Neural cell (in vitro differentiated cells): ENCODE data around the gene EHMT1.

Experiments
- CTCF ChIP-seq: fragments of 450-650 bp; IDR thresholded peaks from 2 replicates; pipeline ENCODE4 v1.5.1; 2014; ENCODE audit warnings: antibody characterized with exemption, mild to moderate bottlenecking, moderate library complexity; ENCODE audit not compliant: poor library complexity, severe bottlenecking
- EP300 ChIP-seq: fragments of 450-650 bp; conservative IDR thresholded peaks from 2 replicates; pipeline ENCODE4 v1.6.1; 2014; ENCODE audit warnings: antibody characterized with exemption, mild to moderate bottlenecking, moderate library complexity; ENCODE audit not compliant: poor library complexity, severe bottlenecking
- EZH2 ChIP-seq: fragments of 200-600, 300-800 bp; shearing (Covaris generic), sonication (generic); IDR thresholded peaks from 2 replicates; pipeline ENCODE4 v1.6.1; 2014; ENCODE audit warnings: antibody characterized with exemption, low read length, borderline replicate concordance, mild to moderate bottlenecking; ENCODE audit not compliant: insufficient read depth, poor library complexity, severe bottlenecking
- POLR2AphosphoS5 ChIP-seq: IDR thresholded peaks from 2 replicates; pipeline ENCODE4 v1.6.1; 2012
- RAD21 ChIP-seq: fragments of 450-650 bp; conservative IDR thresholded peaks from 2 replicates; pipeline ENCODE4 v1.6.1; 2014; ENCODE audit warnings: antibody characterized with exemption, mild to moderate bottlenecking, moderate library complexity
- REST ChIP-seq: IDR thresholded peaks from 2 replicates; pipeline ENCODE4 v1.6.1; 2012; ENCODE audit warnings: borderline replicate concordance
- TAF1 ChIP-seq: IDR thresholded peaks from 2 replicates; pipeline ENCODE4 v1.6.1; 2012; ENCODE audit warnings: low read depth

GRCh38 chr9:137621131-137621757 lies 2.4 kb downstream of the EHMT1 start:
- TF ChIP-seq CTCF = peak; percentile 46
- TF ChIP-seq RAD21 = no peak
- TF ChIP-seq POLR2AphosphoS5 = no peak
- TF ChIP-seq EP300 = no peak
- TF ChIP-seq TAF1 = no peak
- TF ChIP-seq REST = no peak
- TF ChIP-seq EZH2 = no peak
